ENCODE data around the gene ASTN2. TPM values are rescaled to one million over a fixed set of nuclear protein-coding genes. Genes with fewer than 3 reads are reported as not detected.

Gene ASTN2
- total and polyA plus RNA-seq, 9 donors: 1.8 to 6.4 (median 3.2) TPM

DNA sequence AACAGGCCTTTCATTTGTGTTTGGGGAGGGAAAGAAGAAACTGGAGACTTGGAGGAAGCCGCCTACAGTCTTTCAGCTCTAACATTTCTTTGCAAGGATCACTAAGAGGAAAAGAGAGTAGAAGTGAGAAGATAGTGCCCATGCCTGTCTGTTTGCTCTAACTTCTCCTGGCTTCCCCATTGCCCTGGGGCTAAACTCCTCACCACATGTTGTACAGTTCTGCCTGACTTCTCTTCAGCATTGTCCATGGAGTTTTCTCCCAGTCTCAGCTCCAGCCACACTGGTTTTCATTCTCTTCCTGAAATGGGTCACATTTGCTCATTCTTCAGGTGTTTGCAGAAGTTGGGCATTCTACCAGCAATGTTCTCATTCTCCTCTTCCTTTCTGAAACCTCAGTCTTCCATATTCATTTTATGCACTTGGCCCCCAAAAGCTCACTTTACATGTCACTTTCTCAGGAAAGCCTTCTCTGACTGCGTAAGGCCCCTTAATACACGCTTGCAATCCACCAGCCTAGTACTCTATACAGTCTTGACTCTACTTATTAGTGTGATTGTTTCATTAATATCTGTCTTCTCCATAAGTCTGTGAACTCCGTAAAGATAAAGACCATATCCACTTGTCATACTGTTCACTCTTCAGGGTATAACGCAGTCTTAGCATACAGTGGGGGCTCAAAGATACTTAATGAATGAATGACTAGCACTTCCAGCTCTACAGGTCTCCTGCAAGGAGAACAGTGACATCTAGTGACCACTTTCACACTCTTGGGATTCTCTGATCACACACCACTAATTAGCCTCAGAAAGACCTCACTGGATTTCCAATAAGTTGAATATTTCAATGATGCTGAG, 768.0 kb downstream of the ASTN2 start:
- no peak for TF ChIP-seq EP300 (IDR thresholded peaks at IDR 0.05)
- TF ChIP-seq, protein P1, sequence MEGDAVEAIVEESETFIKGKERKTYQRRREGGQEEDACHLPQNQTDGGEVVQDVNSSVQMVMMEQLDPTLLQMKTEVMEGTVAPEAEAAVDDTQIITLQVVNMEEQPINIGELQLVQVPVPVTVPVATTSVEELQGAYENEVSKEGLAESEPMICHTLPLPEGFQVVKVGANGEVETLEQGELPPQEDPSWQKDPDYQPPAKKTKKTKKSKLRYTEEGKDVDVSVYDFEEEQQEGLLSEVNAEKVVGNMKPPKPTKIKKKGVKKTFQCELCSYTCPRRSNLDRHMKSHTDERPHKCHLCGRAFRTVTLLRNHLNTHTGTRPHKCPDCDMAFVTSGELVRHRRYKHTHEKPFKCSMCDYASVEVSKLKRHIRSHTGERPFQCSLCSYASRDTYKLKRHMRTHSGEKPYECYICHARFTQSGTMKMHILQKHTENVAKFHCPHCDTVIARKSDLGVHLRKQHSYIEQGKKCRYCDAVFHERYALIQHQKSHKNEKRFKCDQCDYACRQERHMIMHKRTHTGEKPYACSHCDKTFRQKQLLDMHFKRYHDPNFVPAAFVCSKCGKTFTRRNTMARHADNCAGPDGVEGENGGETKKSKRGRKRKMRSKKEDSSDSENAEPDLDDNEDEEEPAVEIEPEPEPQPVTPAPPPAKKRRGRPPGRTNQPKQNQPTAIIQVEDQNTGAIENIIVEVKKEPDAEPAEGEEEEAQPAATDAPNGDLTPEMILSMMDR (IDR thresholded peaks at IDR 0.05): no peak
- no peak for TF ChIP-seq POLR2A (IDR thresholded peaks at IDR 0.05)
- no peak for DNase-seq

DNA sequence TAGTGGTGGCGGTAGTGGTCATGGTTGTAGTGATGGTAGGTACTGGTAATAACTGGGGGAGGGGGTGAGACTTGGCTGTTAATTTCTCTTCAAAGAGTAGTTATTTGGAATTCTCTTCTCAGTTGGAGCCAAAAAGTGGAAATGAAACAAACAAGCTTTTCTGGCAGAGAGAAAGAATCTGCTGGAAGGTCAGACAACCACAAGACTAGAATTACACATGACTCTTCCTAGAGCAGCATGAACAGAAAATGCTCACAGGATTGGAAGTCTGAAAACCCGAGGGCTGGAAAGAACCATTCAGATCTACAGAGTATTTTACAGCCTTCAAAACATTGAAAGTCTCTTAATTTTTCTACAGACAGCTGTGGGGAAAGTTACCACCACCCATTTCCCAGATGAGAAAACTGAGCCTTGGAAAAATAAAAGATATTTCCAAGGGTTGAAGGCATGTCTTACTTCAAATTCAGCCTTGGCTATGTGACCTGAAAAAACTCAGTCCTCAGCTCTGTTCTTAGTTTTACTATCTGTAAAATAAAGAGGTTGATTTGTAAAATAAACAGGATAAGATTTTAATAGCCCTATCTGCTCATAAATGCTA, 770.7 kb downstream of the ASTN2 start:
- no peak overlapping the region for H3K27ac ChIP-seq
- no peak for DNase-seq
- no peaks in the 10 kb centered on the region for H3K9me3 ChIP-seq
- H3K4me1 ChIP-seq (ENCODE audit: insufficient read depth): peaks cover 5% of the 10 kb centered on the region
- WGBS, 3 donors: 32 to 47% (median 45%) methylated on average over 2 of the region's 2 CpGs
- H3K4me3 ChIP-seq: no peak overlapping the region
- no peak for TF ChIP-seq EP300 (IDR thresholded peaks at IDR 0.05)
- TF ChIP-seq POLR2A (IDR thresholded peaks at IDR 0.05): no peak
- TF ChIP-seq, protein P1 (IDR thresholded peaks at IDR 0.05): no peak
- H3K36me3 ChIP-seq: no peaks in the 10 kb centered on the region
- H3K27me3 ChIP-seq: no peaks in the 10 kb centered on the region
- intact Hi-C loops (cut with DNase I): loop anchor here in 1 of 4 donors (10.0 kb wide), 1 partner anchor 1049 kb away; no protein-coding TSS in a partner anchor

More for the DNA sequence above, 768.0 kb downstream of the ASTN2 start:
- Histone ChIP-seq H3K27me3 (no peaks in the 10 kb centered on the region), H3K4me1 (ENCODE audit: insufficient read depth) (peaks cover 5% of the 10 kb centered on the region), H3K27ac (no peak overlapping the region), H3K4me3 (no peak overlapping the region), H3K9me3 (no peaks in the 10 kb centered on the region), H3K36me3 (no peaks in the 10 kb centered on the region)
- intact Hi-C loops (cut with DNase I): loop anchor here in 1 of 4 donors (10.0 kb wide), 1 partner anchor 1052 kb away; no protein-coding TSS in a partner anchor
- WGBS, 3 donors: 75 to 83% (median 79%) methylated on average over 5 of the region's 5 CpGs

DNA sequence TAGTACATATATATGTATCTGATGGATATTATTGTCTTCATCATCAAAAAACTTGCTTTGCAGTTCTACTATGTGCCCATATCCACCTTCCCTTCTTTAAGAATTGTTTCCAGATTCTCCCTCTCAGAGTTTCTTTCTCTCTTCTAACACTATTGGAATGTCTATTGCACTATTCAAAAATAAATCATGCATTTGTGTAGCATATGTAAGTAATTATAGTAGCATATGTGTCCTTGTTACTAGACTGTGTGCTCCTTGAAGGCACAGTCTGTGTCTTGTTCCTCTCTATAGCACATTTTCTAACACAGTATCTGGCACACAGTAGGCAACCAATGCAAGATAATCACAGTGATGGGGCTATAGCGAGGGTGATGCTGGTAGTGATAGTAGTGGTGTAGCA, 771.2 kb downstream of the ASTN2 start:
- DNase-seq: no peak
- intact Hi-C loops (cut with DNase I): loop anchor here in 1 of 4 donors (10.0 kb wide), 1 partner anchor 1049 kb away; no protein-coding TSS in a partner anchor
- no peaks in the 10 kb centered on the region for H3K27me3 ChIP-seq
- H3K4me1 ChIP-seq (ENCODE audit: insufficient read depth): peaks cover 5% of the 10 kb centered on the region
- WGBS, 3 donors: 82 to 95% (median 82%) methylated on average over 1 of the region's 1 CpG
- H3K27ac ChIP-seq: no peak overlapping the region
- H3K9me3 ChIP-seq: no peaks in the 10 kb centered on the region
- TF ChIP-seq, protein P1 (IDR thresholded peaks at IDR 0.05): no peak
- H3K4me3 ChIP-seq: no peak overlapping the region
- H3K36me3 ChIP-seq: no peaks in the 10 kb centered on the region

DNA sequence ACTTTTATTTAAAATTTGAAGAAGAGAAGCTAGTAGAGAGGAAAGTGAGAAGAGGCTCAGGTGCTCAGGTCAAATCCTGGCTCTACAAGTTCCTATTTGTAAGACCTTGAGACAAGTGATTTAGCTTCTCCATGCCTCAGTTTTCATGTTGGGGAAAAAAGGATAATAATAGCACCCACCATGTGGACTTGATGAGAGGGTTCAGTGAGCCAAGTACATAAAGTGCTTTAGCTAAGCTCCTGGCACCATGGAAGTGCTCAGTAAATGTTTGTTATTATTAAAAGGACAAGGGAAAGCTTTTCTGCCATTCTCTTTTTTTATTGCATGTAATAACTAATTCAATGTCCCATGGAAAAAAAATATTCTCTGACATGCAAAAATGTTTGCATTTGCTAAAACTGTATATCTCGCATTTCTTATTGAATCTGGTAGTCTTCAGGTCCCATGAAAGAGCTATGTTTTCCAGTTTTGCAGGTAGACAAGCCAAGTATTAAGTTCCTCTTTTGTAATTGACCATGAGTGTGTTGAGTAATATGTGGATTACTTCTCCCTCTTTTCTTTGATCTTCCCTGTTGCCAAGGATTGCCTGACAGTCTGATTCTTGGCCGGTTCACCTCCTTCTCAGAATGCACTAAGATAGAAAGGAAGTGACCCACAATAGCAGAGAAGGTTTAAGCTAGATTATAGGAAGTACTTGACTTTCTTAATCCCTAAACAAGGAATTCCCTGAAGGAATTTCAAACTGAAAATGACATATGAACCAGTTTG, 773.4 kb downstream of the ASTN2 start:
- TF ChIP-seq POLR2A (IDR thresholded peaks at IDR 0.05): no peak
- TF ChIP-seq, protein P1 (IDR thresholded peaks at IDR 0.05): no peak
- TF ChIP-seq EP300 (IDR thresholded peaks at IDR 0.05): no peak
- no peak overlapping the region for H3K27ac ChIP-seq
- H3K9me3 ChIP-seq: no peaks in the 10 kb centered on the region
- H3K4me1 ChIP-seq (ENCODE audit: insufficient read depth): peaks cover 5% of the 10 kb centered on the region
- no peak for DNase-seq
- intact Hi-C loops (cut with DNase I): loop anchor here in 1 of 4 donors (10.0 kb wide), 1 partner anchor 1047 kb away; no protein-coding TSS in a partner anchor
- H3K36me3 ChIP-seq: no peaks in the 10 kb centered on the region
- H3K27me3 ChIP-seq: no peaks in the 10 kb centered on the region
- 65 to 88% (median 87%) methylated on average over 2 of the region's 2 CpGs for WGBS, 3 donors
- H3K4me3 ChIP-seq: no peak overlapping the region
